MM.1S (cell line): ENCODE results near the gene SNX21.

ENCODE experiments used
- CTCF ChIP-seq: fragments of 300-600 bp; sonication (generic); IDR thresholded peaks from 2 replicates; pipeline ENCODE4 v1.5.1; 2016; ENCODE audit warnings: antibody characterized with exemption, low read length, mixed read lengths
- EZH2 ChIP-seq: fragments of 300-600 bp; sonication (generic); optimal IDR thresholded peaks from 2 replicates; pipeline ENCODE3; 2017; ENCODE audit warnings: low read depth, mild to moderate bottlenecking, antibody characterized with exemption, low read length, mixed read lengths

GRCh38 chr20:45827030-45827652, 6.5 kb upstream of the SNX21 start, which contains the start of gene TNNC2:
- TF ChIP-seq CTCF, result no peak
- TF ChIP-seq EZH2, result no peak
